GM21529 (cell line): ENCODE measurements around the gene FOXP1.

Experiments
- ATAC-seq: cut with Tn5 transposase; IDR thresholded peaks from one replicate; pipeline ENCODE4 v1.9.1; 2021; ENCODE audit not compliant: unreplicated experiment

Gene FOXP1

GRCh38 chr3:71197841-71198565, 385.5 kb downstream of the FOXP1 start:
- no peak for ATAC-seq

- no peak for ATAC-seq
Measured at GRCh38 chr3:71195492-71195891, 388.0 kb downstream of the FOXP1 start.

GRCh38 chr3:71194785-71195184, 388.7 kb downstream of the FOXP1 start:
- no peak for ATAC-seq

GRCh38 chr3:71191031-71191482, 392.5 kb downstream of the FOXP1 start:
- no peak for ATAC-seq

- ATAC-seq, result no peak
Measured at GRCh38 chr3:71189480-71189879, 394.0 kb downstream of the FOXP1 start.

GRCh38 chr3:71187715-71188114, 395.8 kb downstream of the FOXP1 start:
- no peak for ATAC-seq

- ATAC-seq, result no peak
Measured at GRCh38 chr3:71186801-71187200, 396.7 kb downstream of the FOXP1 start.

GRCh38 chr3:71185733-71186455, 397.6 kb downstream of the FOXP1 start:
- ATAC-seq, result no peak

- ATAC-seq, result no peak
Measured at GRCh38 chr3:71184252-71184651, 399.3 kb downstream of the FOXP1 start.

- no peak for ATAC-seq
Measured at GRCh38 chr3:71183549-71183948, 400.0 kb downstream of the FOXP1 start.

GRCh38 chr3:71180524-71180923, 403.0 kb downstream of the FOXP1 start:
- no peak for ATAC-seq

- no peak for ATAC-seq
Measured at GRCh38 chr3:71177375-71177774, 406.2 kb downstream of the FOXP1 start.

- ATAC-seq, result no peak
Measured at GRCh38 chr3:71176366-71176765, 407.2 kb downstream of the FOXP1 start.

- no peak for ATAC-seq
Measured at GRCh38 chr3:71175691-71176365, 407.7 kb downstream of the FOXP1 start.

GRCh38 chr3:71172951-71173350, 410.6 kb downstream of the FOXP1 start:
- ATAC-seq, result no peak

GRCh38 chr3:71172189-71172588, 411.3 kb downstream of the FOXP1 start:
- ATAC-seq, result no peak

- no peak for ATAC-seq
Measured at GRCh38 chr3:71171247-71171646, 412.3 kb downstream of the FOXP1 start.

GRCh38 chr3:71168880-71169411, 414.6 kb downstream of the FOXP1 start:
- ATAC-seq, result no peak

- no peak for ATAC-seq
Measured at GRCh38 chr3:71168121-71168721, 415.3 kb downstream of the FOXP1 start.

- ATAC-seq, result no peak
Measured at GRCh38 chr3:71166339-71167240, 416.9 kb downstream of the FOXP1 start.
